Measurements from ENCODE around the gene CBX4.

Gene CBX4

DNA sequence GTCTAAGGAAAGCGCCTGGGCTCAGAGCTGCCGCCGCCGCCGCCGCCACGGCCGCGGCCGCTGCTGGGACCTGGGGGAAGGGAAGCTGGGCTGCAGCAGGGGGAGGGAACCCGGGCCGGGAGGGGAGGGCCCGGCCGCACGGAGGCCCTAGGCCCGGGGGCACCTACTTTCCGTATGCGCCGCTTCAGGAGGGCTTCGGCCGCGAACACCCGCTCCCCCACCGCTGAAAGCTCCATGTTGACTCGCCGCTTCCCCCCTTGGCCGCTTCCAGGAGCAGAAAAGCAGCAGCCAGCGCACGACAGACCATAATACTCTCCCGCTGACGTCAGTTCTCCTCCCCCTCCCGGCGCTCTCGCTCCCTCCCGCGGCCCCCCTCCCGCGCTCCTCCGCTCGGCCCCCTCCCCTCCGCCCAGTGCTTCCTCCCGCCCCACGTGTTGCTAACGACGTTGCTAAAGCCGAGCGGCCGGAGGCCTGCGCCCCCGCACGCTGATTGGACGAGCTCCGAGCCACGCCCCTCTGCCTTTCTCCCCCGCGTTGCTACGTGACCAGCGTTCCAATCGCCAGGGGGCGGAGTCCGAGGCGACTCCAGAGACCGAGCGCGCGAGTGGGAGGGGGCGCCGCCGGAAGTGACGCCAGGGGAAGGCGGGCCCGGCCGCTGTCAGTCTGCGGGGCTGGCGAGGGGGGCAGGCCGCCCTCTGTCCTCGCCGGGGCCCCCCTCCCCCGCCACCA lies 42.3 kb downstream of the CBX4 start, which contains the start of gene CBX8:
Gene CBX8, minus strand, starts transcription at position 315 of the 729 bp plus-strand sequence. Its CDS starts 79 bp downstream, at position 236.
- DNase-seq (ENCODE audit: low read depth, low spot score): peak; percentile 99
- peak within 1 kb of the TSS; percentile 65 for H3K4me3 ChIP-seq (ENCODE audit: low read length)

DNA sequence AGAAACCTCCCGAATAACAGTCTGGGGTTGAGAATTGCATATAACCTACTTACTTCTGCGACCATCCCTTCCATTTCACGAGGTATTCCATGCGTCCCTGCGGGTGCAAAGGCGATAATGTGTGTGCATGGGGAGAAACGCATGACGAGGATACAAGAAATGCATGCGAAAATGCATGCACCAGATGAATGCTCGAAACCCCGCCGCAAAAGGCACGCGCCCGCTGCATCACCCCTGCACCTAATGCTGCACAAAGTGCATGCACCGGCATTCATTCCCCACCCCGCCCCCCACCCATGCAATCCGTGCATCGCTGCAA lies 42.8 kb downstream of the CBX4 start:
- H3K4me3 ChIP-seq (ENCODE audit: low read length): peak overlapping the region; percentile 65
- no peak for DNase-seq (ENCODE audit: low read depth, low spot score)

DNA sequence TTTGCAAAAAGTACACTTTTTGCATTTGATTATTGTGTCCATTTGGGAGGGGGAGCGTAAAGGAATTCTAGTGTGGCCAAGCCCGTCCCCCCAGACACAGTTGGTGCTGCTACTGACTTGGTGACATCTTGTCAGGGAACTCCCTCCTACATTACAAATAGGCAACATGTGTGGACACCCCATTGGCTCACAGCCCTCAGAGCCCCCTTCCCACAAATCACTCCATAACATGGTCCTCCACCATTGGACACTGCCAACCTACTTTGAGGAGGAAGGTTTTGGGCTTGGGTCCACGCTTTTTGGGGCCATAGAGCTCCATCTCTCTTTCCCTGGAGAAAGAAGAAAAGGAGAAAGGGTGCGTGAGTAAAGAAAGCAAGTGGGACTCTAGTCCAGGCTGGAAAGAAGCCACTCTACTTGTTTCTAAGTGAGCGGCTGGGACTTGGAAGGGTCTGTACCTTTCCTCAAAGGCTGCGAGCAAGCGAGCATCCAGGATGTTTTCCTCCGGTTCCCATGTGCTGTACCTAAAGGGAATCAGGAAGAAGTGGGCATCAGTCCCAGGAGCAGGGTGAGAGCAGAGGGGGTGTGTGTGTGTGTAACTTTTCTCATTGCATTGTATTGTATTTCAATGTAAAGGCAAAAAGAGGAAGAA lies 43.3 kb downstream of the CBX4 start:
- H3K4me3 ChIP-seq (ENCODE audit: low read length): peak overlapping the region; percentile 65
- DNase-seq (ENCODE audit: low read depth, low spot score): no peak

DNA sequence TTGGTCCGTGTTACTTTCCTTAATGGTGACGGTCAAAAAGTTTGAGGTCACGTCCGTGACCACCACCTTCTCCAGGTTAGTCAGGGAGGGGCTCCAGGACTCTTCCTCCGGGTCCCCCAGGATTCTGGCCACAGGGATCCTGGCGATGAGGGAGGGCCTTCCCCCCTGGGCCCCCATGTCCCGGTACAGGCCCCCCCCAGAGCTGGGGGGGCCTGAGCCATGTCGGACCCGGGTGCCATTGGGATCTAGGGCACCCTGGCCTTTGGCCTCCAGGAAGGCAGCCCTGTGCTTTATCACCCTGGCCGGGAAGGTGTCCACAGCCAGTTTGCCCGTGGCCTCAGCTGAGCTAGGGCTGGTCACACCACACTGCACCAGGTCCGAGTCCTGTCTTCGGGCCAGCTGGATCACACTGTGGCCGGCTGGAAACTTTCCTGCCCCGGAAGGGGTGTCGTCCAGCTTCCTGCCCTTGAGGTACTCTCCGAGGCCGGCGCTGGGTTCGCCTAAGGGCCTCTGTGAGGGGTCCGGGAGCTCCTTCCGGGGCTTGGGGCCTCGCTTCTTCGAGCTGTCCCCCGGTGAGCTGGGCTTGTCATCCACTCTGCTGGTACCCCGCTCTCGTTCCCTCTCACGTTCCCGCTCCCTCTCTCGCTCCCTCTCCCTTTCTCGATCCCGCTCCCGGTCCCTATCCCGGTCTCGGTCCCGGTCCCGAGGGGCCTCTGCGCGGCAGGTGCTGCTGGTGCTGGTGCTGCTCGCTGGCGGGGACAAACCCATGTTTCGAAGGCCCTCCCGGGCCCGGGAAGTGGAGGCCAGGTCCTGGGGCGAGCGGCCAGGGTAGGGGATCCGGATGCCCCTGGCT lies 44.4 kb downstream of the CBX4 start:
- no peak overlapping the region for H3K4me3 ChIP-seq (ENCODE audit: low read length)
- DNase-seq (ENCODE audit: low read depth, low spot score): no peak

DNA sequence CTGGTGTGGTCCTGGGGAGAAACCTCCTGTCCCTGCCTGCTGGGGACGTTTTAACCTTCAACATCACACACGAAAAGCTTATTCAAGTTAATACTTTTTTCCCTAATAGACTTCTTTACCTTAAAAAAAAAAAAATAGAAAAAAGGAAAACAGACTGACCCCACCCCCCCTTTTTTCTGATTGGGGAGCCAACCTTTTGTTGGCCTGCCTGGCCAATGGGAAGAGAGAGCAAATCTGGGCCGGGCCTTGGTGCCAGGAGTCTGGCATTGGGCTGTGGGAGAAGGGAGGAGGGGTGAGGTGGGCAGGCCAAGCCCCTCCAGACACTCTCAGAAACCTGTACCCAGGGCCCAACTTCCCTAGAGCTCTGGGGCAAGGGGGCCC lies 45.3 kb downstream of the CBX4 start:
- DNase-seq (ENCODE audit: low read depth, low spot score): no peak
- H3K4me3 ChIP-seq (ENCODE audit: low read length): no peak overlapping the region

DNA sequence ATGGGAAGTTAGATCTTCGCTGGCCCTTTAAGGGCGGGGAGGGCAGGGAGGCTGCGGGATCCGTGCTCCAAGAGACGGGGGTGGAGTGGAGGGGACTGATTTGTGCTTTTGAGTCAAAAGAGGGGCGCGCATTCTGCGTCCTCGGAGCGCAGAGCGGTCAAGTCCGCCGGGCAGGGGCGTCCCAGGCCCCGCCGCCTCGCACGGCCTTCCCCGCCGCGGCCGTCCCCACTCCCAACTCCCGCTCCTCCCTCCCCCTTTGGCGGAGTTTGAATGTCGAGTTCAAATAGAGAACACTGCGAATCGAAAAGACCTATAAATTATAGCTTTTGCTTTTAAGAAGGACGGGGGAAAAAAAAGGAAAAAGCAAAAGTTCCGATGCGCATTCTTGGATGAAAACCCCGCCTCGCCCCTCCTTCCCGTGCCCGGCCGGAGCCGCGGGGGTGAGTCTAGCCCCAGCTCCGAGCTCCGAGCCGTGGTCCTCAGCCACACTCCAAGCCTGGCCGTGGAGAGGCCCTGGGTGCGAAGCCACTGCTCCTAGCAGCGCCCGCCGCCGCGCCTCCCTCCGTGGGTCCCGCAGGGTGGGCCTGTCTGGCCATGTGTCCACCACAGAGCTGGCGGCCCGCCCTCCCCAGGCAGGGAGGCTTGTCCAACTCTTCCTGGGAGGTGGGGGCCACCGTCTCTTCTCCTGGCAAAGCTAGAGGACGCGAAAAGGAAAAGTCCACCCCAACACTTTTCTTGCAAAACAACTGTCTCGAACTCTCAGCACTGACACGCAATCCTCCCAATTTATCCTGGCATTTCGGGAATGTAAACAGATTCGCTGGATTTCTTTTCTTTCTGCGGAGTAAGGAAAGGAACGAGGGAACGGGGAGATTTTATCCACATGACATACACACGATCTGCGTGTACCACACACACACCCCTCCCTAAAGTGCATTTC lies 46.0 kb downstream of the CBX4 start:
- DNase-seq (ENCODE audit: low read depth, low spot score): no peak
- no peak overlapping the region for H3K4me3 ChIP-seq (ENCODE audit: low read length)

DNA sequence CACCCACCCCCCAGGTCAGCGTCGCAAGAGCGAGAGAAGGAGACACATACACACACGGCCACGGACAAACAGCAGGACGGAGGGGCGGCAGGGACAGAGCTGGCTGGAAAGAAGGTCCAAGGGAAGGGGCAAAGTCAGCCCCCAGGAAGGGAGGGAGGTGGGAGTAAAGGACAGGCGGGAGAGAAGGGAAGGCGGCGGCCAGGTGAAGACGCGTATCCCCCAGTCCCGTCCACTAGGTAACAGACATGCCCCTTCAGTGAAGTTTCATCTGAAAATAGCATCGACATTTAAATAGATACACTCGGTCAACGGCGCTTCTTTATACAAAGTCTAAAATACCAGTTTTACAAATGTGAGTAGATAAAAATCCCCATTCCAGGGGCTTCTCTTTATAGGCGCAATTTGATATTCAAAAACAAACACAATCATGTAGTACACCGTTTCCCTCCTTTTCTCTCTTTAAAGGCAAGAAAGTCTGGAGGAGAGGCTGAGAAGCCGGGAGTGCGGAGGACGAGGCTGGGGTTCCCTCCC lies 46.8 kb downstream of the CBX4 start:
- no peak overlapping the region for H3K4me3 ChIP-seq (ENCODE audit: low read length)
- no peak for DNase-seq (ENCODE audit: low read depth, low spot score)

DNA sequence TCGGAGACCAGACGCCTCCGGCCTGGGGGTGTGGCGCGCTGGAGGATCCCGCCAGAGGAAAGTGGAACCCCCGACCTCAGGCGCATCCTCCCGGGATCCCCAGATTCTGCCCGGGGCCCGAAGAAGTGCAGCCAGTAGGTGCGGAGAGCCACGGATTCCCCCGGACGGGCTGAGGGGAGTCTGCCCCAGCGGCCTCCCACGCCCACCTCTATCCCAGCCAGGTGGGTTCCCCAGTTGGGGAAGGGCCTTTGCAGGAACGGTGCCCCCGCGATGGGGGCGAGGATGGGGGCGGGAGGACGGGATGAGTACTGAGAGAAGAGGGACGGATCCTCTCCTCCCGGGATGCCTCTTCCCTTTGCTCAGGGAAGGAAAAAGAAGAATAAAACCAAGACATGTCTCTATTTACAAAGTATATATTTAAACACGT lies 47.5 kb downstream of the CBX4 start:
- DNase-seq (ENCODE audit: low read depth, low spot score): no peak
- no peak overlapping the region for H3K4me3 ChIP-seq (ENCODE audit: low read length)

DNA sequence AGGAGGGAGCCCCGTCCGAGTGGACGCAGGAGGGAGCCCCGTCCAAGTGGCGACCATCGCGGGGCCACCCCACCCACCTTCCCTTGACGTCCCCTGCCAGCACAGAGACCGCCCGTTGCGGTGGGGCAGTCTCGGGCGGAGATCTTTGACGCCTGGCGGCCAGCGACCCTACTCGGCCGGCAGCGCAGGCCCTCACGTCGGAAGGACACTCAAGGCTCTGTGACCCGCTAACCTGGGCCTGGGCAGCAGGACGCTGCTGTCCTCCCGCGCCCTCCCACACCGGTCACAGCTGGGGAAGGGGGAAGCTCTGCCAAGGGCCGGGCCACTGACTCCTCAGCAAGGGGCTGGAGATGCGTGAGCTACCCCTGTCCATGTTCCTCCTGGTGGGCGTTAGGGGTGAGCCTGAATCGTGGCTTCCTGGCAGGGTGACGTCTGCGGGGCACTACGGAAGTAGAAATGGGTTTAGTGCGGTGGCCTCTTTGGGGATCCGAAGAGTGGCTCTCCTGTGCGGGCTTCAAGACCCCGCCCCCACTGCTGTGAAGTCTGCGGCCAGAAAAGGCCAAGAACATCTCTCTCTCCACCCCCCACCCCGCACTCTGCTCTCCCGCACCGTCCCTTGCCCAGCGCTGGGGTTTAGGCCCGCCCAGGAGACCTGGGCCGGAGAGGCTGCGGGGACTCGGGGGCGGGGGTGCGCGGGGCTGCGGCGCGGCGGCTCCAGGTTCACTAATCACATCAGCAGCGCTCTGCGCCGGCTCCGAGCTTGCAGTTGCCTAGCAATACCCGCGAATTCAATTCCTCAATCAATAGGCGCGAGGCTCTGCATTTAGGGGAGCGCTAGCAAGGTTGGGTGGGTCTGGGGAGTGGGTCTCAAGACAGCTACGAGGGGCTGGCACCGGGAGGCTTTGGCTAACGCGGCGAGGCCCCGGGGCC lies 48.2 kb downstream of the CBX4 start:
- DNase-seq (ENCODE audit: low read depth, low spot score): no peak
- no peak overlapping the region for H3K4me3 ChIP-seq (ENCODE audit: low read length)

DNA sequence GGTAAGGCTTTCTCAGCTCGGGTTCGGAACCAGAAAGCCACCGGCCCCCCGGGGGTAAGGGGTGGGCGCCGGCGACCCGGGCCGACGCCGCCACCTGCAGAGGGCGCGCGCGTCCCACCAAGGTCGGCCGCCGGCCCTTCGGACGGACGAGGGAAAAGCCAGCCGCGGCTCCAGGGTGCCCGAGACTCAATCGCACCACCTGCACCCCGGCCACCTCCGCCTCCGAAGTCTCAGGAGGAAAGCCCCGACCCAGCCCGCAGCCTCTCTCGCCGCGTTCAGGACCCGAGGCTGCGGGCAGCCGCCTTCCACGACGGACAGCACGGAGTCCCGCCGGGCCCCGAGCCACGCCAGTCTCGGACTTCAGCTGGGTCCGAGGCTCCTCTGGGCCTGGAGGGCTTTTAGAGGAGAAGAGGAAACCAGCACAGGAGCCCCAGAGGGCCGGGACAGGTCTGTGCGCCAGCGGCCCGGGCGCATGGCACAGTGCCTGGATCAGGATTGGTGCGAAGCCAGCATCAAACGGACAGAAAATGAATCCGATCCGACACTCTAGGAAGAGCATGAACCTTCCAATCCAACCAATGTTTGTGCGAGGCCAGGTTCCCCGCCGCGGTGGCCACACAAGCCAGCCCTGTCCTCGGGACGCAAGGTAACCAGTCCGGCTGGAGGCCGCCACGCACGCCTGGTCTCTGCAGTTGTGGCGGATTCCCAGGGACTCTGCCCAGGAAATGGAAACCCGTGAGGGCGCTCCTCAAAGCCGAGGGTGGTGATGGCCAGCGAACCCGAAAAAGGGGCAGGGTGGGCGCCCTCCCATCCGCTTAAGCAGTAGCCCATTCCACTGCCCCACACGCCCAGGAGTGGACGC lies 49.1 kb downstream of the CBX4 start:
- DNase-seq (ENCODE audit: low read depth, low spot score): no peak
- no peak overlapping the region for H3K4me3 ChIP-seq (ENCODE audit: low read length)

DNA sequence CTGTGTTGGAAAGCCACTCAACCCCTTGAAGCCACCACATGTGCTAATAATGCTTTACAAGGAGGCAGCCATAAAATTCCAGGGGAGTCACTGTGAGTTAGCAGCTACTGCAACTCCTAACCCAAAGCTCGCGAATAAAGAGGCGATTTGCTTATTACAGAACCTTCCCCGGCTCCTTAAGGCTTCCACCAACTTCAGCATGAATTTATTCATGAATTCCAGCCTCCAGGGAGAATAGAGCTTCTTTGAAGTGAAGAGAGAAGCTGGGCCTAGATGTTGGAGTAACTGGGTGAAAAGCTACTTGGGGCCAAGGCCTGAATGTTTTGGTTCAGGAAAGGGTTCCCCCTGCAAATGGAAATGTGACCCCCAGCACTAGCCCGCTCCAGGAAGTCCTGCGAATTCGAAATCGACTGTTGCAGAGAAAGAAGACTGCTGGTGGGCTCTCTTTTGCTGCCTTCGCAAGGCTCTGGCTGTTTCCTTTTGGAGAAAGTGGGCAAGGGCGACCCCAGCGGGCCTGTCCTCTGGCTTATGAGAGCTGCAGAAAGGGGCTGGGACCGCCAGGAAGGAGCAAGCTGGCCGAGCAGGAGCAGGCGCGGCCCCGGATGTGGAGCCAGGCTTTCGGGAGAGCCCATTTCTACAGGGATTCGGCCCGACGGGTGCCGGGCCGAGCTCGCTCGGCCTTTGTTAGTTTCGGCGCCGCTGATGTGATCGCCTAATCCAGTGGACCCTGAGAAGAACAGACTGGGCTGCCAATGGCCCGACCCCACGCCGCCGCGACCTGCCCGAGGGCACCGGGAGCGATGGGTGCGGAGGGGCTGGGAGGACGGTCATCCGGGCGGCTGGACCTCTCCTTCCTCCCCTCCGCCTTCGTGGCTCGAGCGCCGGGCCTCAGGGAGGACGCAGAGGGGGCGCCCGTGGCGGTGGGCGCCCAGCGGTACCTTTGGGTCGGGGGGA lies 50.0 kb downstream of the CBX4 start:
- no peak overlapping the region for H3K4me3 ChIP-seq (ENCODE audit: low read length)
- no peak for DNase-seq (ENCODE audit: low read depth, low spot score)

DNA sequence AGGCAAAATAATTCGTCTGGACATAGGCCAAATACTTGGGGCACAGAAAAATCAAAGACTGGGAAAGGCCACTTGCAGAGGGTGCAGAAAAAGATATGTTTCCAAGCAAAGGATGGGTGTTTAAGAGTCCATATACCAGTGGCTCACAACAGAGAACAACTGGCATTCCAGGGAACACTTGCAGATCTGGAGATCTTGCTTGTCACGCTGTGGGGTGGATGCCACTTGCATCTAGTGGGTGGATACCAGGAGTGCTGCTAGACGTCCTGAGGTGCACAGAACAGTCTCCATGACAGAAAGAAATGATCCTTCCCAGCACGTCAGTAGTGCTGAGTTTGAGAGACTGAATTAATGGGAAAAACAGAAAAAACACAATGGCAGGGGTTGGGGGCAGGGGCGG lies 50.8 kb downstream of the CBX4 start:
- DNase-seq (ENCODE audit: low read depth, low spot score): no peak
- H3K4me3 ChIP-seq (ENCODE audit: low read length): no peak overlapping the region

DNA sequence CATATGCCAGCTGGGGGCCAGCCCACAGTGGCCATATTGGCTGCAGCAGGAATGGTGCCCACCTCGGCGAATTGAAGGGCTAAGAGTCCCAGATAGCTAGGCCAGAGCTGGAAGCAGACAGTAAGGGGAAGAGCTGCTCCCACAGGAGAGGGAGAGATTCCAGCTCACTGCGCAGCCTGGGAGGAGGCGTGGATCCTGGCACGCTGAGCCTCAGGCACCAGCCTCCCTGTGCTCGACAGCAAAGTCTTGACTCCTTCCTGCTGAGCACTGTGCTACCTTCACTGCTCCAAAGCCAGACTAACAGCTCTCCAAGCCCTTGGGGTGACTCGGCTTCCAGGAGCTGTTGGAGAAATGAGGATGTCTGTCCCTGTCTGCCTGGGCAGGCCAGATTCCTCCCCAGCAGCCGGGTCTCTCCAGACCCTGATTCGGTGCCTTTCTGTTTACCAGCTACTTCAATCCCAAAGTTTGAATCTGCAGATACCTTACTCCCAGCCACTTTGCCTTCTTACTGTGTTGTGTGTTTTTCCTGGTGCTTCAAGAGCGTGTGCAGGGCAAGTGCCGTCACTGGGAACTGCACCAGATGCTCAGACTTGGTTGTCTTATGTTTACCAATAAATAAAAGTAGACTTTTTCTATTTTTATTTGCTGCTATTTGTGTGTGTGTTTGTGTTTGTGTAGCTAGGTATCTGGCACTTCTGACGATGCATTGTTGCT lies 52.2 kb downstream of the CBX4 start:
- H3K4me3 ChIP-seq (ENCODE audit: low read length): no peak overlapping the region
- DNase-seq (ENCODE audit: low read depth, low spot score): no peak

DNA sequence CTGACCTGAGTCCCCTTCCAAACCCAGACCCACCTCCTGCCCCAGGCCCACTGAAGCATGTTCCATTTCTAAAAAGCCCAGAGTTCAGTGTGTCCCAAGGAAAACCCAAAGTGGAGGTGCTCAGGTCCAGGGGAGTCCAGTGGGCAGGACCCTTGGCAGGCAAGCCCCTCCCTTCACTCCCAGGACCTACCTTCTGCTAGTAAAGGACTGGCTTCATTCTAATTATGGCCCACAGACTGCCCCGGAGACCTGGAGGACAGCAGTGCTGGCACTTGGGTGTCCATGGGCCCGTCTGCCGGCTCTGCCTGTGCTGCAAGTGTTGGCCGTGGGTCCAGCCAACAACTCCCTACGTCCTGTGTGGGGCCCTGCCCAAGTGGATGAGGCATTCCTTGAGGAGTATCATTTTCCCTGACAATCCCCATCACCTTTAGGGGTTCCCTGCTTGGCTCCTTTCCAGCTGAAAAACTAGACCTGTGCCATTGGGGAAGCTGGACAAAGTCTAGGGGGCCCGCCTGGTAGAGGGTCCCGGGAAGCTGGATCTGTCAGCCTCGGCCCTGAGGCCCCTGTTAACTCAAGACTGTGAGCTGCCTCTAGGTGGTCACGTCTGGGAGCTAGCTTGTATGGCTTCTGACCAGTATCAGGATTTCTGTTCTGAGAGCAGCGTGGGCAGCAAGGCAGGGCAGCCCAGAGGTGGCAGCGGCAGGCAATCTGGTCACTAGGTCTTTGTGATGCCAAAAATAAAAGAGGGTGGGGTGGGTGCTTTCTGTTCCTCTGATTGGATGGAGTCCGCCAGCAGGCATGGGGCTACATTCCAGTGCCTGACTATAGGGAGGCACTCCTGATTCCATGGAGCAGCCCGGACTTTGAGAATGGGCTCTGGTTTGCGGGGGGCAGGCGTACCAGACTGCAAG lies 53.1 kb downstream of the CBX4 start:
- DNase-seq (ENCODE audit: low read depth, low spot score): no peak
- H3K4me3 ChIP-seq (ENCODE audit: low read length): no peak overlapping the region

All from Jurkat, Clone E6-1 (cell line).